ENCODE data around the gene ABHD17A. TPM values are rescaled to one million over a fixed set of nuclear protein-coding genes. Genes with fewer than 3 reads are reported as not detected.

Gene ABHD17A
- total and polyA plus RNA-seq, 4 donors = 68.8 to 110 (median 91.0) TPM

- H3K27ac ChIP-seq (ENCODE audit: low read depth in 1 of 2, low read length in 1 of 2) = no peak overlapping the region
- peak; percentile 78 to 80 (median 79) for DNase-seq
- peaks cover 4 to 57% (median 36%) of the 10 kb centered on the region in 5 donors for H3K4me1 ChIP-seq (ENCODE audit: control insufficient read depth in 5 of 5, insufficient read depth in 5 of 5, low read length in 5 of 5)
- no peaks in the 10 kb centered on the region for H3K9me3 ChIP-seq (ENCODE audit: control insufficient read depth in 4 of 4, insufficient read depth in 3 of 4, low read length in 3 of 4)
- no peak overlapping the region for H3K4me3 ChIP-seq
- H3K9ac ChIP-seq (ENCODE audit: insufficient read depth in 1 of 2, low read length in 2 of 2) = no peak overlapping the region
- no peaks in the 10 kb centered on the region for H3K27me3 ChIP-seq (ENCODE audit: control insufficient read depth in 3 of 3, insufficient read depth in 3 of 3, low read length in 2 of 3)
- 11 to 27% methylated on average over 62 to 66 of the region's 66 CpGs for WGBS, 2 donors
- TF ChIP-seq, protein P1, sequence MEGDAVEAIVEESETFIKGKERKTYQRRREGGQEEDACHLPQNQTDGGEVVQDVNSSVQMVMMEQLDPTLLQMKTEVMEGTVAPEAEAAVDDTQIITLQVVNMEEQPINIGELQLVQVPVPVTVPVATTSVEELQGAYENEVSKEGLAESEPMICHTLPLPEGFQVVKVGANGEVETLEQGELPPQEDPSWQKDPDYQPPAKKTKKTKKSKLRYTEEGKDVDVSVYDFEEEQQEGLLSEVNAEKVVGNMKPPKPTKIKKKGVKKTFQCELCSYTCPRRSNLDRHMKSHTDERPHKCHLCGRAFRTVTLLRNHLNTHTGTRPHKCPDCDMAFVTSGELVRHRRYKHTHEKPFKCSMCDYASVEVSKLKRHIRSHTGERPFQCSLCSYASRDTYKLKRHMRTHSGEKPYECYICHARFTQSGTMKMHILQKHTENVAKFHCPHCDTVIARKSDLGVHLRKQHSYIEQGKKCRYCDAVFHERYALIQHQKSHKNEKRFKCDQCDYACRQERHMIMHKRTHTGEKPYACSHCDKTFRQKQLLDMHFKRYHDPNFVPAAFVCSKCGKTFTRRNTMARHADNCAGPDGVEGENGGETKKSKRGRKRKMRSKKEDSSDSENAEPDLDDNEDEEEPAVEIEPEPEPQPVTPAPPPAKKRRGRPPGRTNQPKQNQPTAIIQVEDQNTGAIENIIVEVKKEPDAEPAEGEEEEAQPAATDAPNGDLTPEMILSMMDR (IDR thresholded peaks at IDR 0.05; ENCODE audit: control extremely low read depth, extremely low read depth) = no peak
- peaks cover 0 to 6% (median 0%) of the 10 kb centered on the region in 4 donors for H3K36me3 ChIP-seq (ENCODE audit: control insufficient read depth in 4 of 4, insufficient read depth in 4 of 4, low read length in 4 of 4)
- no peak for ATAC-seq (ENCODE audit: insufficient read depth, low FRiP score)
Measured at GRCh38 chr19:1851654-1852580, 33.4 kb downstream of the ABHD17A start.

DNA sequence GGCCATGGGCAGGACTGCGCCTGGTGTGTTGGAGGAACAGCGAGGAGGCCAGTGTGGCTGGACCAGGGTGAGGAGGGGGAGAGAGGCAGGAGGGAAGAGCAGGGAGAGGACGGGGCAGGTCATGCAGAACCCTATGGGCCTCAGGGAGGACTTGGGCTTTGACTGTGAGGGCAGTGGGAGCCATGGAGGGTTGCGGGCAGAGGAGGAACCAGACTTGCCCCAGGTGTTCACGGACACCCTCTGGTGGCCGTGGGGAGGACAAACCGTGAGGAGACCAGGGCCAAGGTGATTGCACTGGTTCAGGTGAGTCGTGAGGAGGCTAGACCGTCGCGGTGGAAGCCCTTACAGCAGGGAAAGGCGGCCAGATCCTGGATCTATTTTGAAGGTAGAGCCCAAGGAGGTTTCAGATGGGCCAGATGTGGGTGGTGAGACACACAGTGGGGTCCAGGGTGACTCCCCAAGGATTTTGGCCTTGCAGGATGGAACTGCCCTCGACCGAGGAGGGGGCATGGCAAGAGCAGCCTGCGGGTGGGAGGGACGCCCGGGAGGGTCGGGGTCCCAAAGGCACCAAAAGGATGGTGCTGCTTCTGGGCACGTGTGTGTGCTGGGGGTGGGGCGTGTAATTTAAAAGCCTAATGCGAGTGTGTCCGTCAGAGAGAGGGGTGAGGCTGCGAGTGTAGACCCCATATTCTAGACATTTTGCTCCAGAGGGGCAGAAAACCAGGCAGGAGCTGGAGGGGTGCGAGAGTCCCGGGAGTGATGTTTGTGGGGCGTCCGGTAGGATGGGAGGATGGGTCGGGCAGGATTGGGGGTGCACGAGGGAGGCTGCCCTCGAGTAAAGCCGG is 34.3 kb downstream of the ABHD17A start:
- ATAC-seq (ENCODE audit: insufficient read depth, low FRiP score) (no peak), DNase-seq (no peak)
- Histone ChIP-seq H3K9me3 (ENCODE audit: control insufficient read depth in 4 of 4, insufficient read depth in 3 of 4, low read length in 3 of 4) (no peaks in the 10 kb centered on the region), H3K4me3 (no peak overlapping the region), H3K27ac (ENCODE audit: low read depth in 1 of 2, low read length in 1 of 2) (no peak overlapping the region), H3K36me3 (ENCODE audit: control insufficient read depth in 4 of 4, insufficient read depth in 4 of 4, low read length in 4 of 4) (peaks cover 0 to 6% (median 0%) of the 10 kb centered on the region in 4 donors), H3K9ac (ENCODE audit: insufficient read depth in 1 of 2, low read length in 2 of 2) (no peak overlapping the region), H3K4me1 (ENCODE audit: control insufficient read depth in 5 of 5, insufficient read depth in 5 of 5, low read length in 5 of 5) (peaks cover 8 to 58% (median 33%) of the 10 kb centered on the region in 5 donors), H3K27me3 (ENCODE audit: control insufficient read depth in 3 of 3, insufficient read depth in 3 of 3, low read length in 2 of 3) (no peaks in the 10 kb centered on the region)
- WGBS, 2 donors = 76 to 77% methylated on average over 29 to 31 of the region's 31 CpGs
- TF ChIP-seq, protein P1 (IDR thresholded peaks at IDR 0.05; ENCODE audit: control extremely low read depth, extremely low read depth) = no peak

DNA sequence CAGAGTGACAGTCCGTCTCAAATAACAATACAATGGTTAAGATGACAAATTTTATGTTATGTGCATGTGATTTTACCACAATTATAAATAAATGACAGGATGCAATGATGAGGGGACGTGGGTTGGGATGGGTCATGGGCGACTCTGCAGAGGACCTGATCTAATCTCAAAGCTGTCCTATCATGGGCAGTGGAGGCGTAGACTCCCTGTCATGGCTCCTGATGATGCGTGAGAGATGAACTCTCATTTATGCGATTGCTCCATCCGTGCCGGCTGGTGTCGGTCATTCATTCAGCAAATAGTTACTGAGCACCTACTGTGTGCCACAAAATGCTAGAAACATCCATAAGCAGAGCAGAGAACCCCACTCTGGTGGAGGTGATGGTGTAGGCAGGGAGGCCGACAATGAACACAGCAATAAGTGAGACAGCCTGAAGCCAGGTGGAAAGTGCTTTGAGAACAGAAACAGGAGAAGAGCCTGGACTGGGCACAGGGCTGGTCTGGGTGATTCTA is 35.4 kb downstream of the ABHD17A start:
- Histone ChIP-seq H3K9me3 (ENCODE audit: control insufficient read depth in 4 of 4, insufficient read depth in 3 of 4, low read length in 3 of 4) (no peaks in the 10 kb centered on the region), H3K4me1 (ENCODE audit: control insufficient read depth in 5 of 5, insufficient read depth in 5 of 5, low read length in 5 of 5) (peaks cover 8 to 49% (median 23%) of the 10 kb centered on the region in 5 donors), H3K27me3 (ENCODE audit: control insufficient read depth in 3 of 3, insufficient read depth in 3 of 3, low read length in 2 of 3) (no peaks in the 10 kb centered on the region), H3K9ac (ENCODE audit: insufficient read depth in 1 of 2, low read length in 2 of 2) (no peak overlapping the region), H3K27ac (ENCODE audit: low read depth in 1 of 2, low read length in 1 of 2) (no peak overlapping the region), H3K36me3 (ENCODE audit: control insufficient read depth in 4 of 4, insufficient read depth in 4 of 4, low read length in 4 of 4) (peaks cover 0 to 9% (median 1%) of the 10 kb centered on the region in 4 donors), H3K4me3 (no peak overlapping the region)
- 83 to 91% methylated on average over 10 of the region's 10 CpGs for whole genome bisulfite sequencing, 2 donors
- TF ChIP-seq, protein P1 (IDR thresholded peaks at IDR 0.05; ENCODE audit: control extremely low read depth, extremely low read depth) = no peak
- ATAC-seq (ENCODE audit: insufficient read depth, low FRiP score) = no peak
- no peak for DNase-seq

Measured in lung (tissue), 12 donors.